Fibroblast of the conjunctiva (primary cell): Measurements from ENCODE around the gene SV2C.
"Not testable (repeated sequence)": the region's sequence is repeated elsewhere in the genome, so short reads cannot be mapped to it uniquely, and the experiment has no call there.

Source experiments
- DNase-seq: peaks from one replicate; pipeline ENCODE4 v3.0.0-alpha.2; 2010; ENCODE audit warnings: low read depth

The SV2C gene

DNA sequence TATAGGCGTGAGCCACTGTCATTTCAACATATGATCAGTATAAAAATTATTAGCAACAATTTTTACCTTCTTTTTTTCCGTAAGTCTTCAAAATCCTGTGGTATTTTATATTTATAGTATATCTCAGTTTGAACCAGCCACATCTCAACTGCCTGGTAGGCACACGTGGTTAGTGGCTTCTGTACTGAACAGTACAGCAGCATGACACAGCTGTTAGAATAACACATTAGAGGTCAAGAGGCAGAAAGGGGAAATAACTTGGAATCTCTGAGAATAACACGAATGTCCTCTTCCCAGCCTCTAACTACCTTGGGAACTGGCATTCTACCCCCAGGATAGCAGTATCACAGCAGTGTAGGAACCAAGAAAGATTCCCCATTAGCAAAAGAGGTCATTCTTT is 211.4 kb downstream of the SV2C start:
- DNase-seq, result no peak

GRCh38 chr5:76298852-76299251 is 215.7 kb downstream of the SV2C start:
- no peak for DNase-seq

- no peak for DNase-seq
Measured at GRCh38 chr5:76299592-76299991, 216.4 kb downstream of the SV2C start.

- not testable (repeated sequence) for DNase-seq
Measured at GRCh38 chr5:76301932-76302331, 218.7 kb downstream of the SV2C start.

DNA sequence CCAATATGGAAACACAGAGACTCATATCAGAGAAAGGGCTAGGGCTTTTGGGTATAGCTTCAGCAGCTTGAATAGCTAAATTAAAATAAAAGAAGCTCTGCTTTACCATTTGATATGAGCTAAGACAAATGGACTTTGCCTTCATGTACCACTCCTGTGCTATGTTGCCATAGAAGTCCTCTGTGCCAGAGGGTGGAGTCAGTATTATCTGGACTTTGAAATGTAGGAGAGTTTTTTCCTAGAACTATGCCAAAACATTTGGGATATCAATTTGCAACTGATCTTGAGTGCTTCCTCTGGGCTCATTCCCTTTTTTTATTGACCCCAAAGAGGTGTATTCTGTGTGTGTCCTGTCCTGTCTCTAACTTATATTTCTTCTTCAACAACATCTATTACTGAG is 219.5 kb downstream of the SV2C start:
- DNase-seq, result not testable (repeated sequence)

GRCh38 chr5:76303921-76304320 is 220.7 kb downstream of the SV2C start:
- no peak for DNase-seq

DNA sequence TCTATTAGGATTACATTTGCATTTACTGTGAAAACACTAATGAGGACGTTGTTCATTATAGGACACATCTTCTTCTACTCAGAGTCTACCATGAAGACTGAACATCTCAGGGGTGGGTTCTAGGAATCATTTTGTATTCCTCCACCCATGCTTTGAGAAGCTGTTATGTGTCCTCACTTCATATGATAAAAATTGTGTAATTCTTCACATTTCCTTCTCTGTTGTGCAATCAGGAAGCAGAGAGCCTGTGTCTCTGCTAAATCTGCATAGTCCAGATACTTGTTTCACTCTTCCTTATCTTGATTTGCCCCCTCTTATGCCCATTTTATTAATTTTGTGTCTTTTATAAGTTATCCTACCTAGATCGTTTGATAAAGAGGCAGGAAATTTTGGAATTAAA is 222.1 kb downstream of the SV2C start:
- no peak for DNase-seq

GRCh38 chr5:76305775-76306174 is 222.6 kb downstream of the SV2C start:
- DNase-seq, result no peak

- no peak for DNase-seq
Measured at GRCh38 chr5:76310208-76310607, 227.0 kb downstream of the SV2C start.

DNA sequence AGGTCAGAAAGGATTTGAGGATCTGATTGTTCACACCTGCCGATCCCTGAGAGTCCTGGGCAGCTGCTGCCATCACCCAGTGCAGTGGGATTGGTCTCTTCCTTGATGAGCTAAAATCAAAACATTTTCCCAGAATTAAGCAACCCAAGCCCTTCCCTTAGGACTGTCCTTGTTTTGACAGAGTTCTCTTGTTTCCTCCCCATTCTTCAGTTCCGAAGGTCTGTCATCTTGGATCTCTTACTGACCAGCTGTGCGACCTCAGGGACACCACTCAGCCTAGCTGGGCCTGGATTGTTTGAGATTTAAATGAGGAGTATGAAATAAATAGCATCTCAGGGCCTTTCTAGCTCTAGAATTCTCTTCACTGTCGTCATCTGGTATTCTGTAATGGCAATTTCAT is 229.6 kb downstream of the SV2C start:
- DNase-seq, result no peak

DNA sequence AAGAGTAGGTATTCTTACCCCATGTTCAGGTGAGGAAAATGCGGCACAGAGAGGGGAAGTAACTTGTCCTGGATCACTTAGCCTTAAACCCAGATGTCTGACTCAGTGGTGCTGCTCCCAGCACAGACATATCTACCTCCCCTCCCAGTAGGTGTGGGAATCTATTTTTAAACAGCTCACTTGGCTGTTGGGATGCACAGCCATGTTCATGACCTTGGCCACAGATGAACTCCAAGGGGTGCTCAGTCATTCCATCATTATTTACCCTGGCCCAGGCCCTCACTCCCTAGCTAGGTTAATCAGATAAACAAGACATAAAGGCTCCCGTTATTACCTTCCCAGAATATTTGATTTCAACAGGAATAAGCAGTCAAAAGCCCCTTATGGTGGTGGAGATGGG is 231.5 kb downstream of the SV2C start:
- DNase-seq, result no peak

DNA sequence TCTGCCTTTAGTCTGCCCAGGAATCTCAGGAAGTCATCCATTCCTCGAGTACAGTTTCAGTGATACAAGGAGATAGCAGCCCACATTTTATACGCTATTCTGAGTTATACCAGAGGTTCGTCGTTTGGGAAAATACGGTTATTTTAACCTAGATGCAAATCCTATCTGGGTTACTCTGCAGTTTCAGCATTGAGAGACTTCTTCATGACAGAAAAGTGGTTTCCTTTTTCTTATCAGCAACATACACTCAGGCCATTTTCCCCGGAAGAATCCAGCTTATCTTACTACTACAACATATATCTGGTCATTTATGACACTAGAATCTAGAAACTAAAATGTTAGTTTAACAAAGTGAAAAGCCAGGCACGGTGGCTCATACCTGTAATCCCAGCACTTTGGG is 236.5 kb downstream of the SV2C start:
- DNase-seq, result no peak

DNA sequence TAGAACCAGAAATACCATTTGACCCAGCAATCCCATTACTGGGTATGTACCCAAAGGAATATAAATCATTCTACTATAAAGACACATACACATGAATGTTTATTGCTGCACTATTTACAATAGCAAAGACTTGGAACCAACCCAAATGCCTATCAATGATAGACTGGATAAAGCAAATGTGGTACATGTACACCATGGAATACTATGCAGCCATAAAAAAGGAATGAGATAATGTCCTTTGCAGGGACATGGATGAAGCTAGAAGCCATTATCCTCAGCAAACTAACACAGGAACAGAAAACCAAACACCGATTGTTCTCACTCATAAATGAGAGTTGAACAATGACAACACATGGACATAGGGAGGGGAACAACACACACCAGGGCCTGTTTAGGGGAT is 240.3 kb downstream of the SV2C start:
- DNase-seq, result not testable (repeated sequence)

- no peak for DNase-seq
Measured at GRCh38 chr5:76325326-76325725, 242.1 kb downstream of the SV2C start.

- no peak for DNase-seq
Measured at GRCh38 chr5:76325876-76326491, 242.8 kb downstream of the SV2C start.

DNA sequence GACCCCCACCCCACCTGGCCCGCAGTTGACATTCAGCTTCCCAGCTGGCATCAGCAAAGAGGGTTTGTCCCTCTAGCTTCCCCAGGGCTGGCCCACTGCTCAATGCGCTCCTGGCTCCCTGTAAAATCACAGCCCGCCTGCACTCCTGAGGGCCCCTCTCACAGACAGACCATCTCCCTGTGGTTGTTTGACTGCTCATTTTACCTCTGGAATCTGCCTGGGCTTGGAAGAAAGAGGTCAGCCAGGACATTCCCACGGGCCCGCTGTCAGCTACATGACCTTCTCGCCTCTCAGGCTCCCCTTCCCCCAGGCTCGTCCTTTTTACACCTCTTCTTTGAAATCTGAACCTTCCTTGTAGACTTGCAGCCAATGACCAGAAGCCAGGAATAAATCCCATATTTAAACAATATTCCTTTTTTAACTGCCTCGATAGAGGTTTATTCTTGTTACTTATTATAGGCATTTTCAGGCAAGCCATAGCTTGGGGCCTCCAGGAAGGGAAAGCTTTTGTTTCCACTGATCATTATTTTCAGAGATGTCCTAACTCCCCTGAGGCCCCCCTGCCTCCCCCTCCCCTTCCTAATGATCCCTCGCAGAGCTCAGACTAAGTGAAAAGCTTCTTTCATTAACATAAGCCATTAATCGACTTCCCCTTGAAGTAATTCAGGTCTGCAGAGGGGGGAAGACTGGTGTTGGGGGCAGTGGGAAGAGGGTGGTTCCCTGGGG is 243.6 kb downstream of the SV2C start:
- no peak for DNase-seq

- DNase-seq, result no peak
Measured at GRCh38 chr5:76329346-76329745, 246.2 kb downstream of the SV2C start.

DNA sequence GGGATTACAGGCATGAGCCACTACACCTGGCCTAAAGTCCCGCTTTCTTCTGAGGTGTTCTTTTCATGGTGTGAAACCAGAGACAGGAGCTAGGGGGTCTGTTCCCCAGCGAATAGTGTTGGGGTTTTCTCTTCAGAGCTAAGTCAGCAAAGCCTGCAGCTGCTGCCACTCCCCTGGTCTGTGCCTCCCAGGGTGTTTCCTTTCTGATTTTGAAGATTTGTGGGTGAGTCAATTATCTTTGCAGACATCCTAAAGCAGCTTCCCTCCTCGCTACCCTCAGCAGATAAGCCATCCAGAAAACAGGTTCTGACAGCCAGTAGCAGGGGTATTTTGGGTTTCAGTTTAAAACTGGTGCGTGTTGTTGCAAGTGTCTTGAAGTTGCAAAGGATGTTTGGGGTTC is 247.9 kb downstream of the SV2C start:
- no peak for DNase-seq

DNA sequence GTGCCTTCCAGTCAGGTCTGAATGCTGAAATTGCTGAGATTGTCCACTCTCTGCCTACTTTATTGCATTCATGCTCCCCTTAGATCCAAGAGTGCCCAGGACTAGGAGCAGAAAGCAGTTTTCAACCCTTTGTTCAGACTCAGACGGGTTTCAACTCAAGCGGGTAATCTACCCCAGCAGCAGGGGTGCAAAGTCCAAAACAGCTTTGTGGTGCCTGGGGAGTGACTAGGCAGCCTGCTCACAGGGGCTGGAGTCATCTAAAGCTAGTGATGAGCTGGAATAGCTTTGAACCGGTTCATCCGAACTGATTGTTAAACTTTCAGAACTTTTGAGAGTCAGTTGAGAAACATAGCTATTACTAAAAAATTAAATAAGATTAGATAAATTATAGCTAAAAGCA is 248.9 kb downstream of the SV2C start:
- DNase-seq, result no peak

- no peak for DNase-seq
Measured at GRCh38 chr5:76332611-76333205, 249.5 kb downstream of the SV2C start.

DNA sequence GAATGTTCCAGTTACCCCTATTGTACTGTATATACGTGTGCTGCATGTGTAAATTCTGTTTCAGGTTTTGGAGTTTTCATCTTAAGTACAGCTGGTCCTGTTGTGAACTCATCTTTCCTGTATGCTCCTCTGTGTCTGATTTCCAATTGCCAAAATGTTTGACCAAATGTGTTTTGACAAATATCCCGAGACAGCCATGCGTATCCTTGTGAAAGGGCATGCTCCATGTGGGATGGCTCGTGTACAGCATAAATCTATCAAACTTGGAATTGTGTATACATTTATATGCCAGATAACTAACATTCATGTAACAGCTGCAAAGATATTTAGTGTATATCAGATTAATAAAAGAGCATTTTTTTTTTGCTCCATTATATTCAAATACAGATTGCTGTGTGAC is 250.4 kb downstream of the SV2C start:
- DNase-seq, result no peak

- DNase-seq, result no peak
Measured at GRCh38 chr5:76334574-76334973, 251.4 kb downstream of the SV2C start.

- DNase-seq, result not testable (repeated sequence)
Measured at GRCh38 chr5:76335451-76335850, 252.3 kb downstream of the SV2C start.
